ENCODE measurements around the gene BACH2.

BACH2 gene

GRCh38 chr6:90178384-90178855 lies 118.2 kb downstream of the BACH2 start:
- TF ChIP-seq ZFX (IDR thresholded peaks at IDR 0.05) (no peak), CTCF (conservative IDR thresholded peaks at IDR 0.05) (no peak)
- H3K27ac ChIP-seq: no peak overlapping the region

GRCh38 chr6:90177544-90178383 lies 118.9 kb downstream of the BACH2 start:
- TF ChIP-seq ZFX (IDR thresholded peaks at IDR 0.05) (no peak), CTCF (conservative IDR thresholded peaks at IDR 0.05) (no peak)
- H3K27ac ChIP-seq: no peak overlapping the region

GRCh38 chr6:90175627-90176538 lies 120.8 kb downstream of the BACH2 start:
- TF ChIP-seq ZFX (IDR thresholded peaks at IDR 0.05): no peak
- TF ChIP-seq CTCF (conservative IDR thresholded peaks at IDR 0.05): no peak
- H3K27ac ChIP-seq: no peak overlapping the region

- H3K27ac ChIP-seq: no peak overlapping the region
- no peak for TF ChIP-seq ZFX (IDR thresholded peaks at IDR 0.05)
- TF ChIP-seq CTCF (conservative IDR thresholded peaks at IDR 0.05): no peak
Observed at GRCh38 chr6:90173262-90173925, 123.2 kb downstream of the BACH2 start.

GRCh38 chr6:90170601-90171000 lies 126.0 kb downstream of the BACH2 start:
- TF ChIP-seq CTCF (conservative IDR thresholded peaks at IDR 0.05) (no peak), ZFX (IDR thresholded peaks at IDR 0.05) (no peak)
- H3K27ac ChIP-seq: no peak overlapping the region

- no peak overlapping the region for H3K27ac ChIP-seq
- TF ChIP-seq ZFX (IDR thresholded peaks at IDR 0.05) (no peak), CTCF (conservative IDR thresholded peaks at IDR 0.05) (no peak)
Observed at GRCh38 chr6:90169374-90169773, 127.3 kb downstream of the BACH2 start.

All from C4-2B (cell line).